WI38 (cell line): ENCODE results near the gene CNTRL.
A peak's percentile ranks its signal among the peaks of the same experiment; 100 is the strongest.

ENCODE experiments used
- H3K4me3 ChIP-seq: 2 replicates; pipeline ENCODE4 v1.5.1; 2011; ENCODE audit warnings: low read depth, mild to moderate bottlenecking, control low read depth, low read length
- TF ChIP-seq, protein P1 (sequence below): IDR thresholded peaks from 2 replicates; pipeline ENCODE4 v1.5.1; 2012; ENCODE audit warnings: low read depth, mild to moderate bottlenecking, control low read depth, low read length

Gene CNTRL

DNA sequence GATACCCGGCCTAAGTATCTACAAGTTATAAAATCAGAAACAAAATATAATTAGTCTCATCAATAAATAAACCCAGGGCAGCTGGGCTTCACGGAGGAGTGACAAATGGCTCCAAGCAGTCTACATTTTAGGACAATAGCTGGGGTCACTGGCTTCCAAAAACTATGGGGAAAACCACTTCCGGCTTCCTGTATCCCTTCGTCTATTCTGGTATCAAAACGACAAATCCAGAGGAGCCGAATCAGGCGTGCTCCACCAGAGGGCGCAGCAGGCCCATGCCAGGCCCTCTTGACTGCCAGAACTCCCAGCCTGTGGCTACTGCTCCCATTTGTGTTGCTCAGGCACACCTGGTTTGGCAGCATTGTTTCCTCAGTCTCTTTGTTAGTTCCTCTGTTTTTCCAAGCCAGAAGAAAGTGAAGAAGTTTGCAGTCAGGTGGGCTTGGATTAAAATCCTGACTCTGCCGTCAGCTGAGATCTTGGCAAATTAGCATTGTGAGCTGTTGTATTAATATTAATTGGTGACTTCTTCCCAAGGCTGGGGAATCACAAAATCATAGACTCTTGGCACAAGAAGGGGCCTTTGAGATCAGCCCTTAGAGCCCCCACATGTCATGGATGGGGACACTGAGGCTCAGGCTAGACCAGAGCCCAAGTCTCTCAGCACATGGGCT lies 138.5 kb downstream of the CNTRL start:
- H3K4me3 ChIP-seq = no peak overlapping the region
- TF ChIP-seq, protein P1, sequence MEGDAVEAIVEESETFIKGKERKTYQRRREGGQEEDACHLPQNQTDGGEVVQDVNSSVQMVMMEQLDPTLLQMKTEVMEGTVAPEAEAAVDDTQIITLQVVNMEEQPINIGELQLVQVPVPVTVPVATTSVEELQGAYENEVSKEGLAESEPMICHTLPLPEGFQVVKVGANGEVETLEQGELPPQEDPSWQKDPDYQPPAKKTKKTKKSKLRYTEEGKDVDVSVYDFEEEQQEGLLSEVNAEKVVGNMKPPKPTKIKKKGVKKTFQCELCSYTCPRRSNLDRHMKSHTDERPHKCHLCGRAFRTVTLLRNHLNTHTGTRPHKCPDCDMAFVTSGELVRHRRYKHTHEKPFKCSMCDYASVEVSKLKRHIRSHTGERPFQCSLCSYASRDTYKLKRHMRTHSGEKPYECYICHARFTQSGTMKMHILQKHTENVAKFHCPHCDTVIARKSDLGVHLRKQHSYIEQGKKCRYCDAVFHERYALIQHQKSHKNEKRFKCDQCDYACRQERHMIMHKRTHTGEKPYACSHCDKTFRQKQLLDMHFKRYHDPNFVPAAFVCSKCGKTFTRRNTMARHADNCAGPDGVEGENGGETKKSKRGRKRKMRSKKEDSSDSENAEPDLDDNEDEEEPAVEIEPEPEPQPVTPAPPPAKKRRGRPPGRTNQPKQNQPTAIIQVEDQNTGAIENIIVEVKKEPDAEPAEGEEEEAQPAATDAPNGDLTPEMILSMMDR = peak; percentile 96

DNA sequence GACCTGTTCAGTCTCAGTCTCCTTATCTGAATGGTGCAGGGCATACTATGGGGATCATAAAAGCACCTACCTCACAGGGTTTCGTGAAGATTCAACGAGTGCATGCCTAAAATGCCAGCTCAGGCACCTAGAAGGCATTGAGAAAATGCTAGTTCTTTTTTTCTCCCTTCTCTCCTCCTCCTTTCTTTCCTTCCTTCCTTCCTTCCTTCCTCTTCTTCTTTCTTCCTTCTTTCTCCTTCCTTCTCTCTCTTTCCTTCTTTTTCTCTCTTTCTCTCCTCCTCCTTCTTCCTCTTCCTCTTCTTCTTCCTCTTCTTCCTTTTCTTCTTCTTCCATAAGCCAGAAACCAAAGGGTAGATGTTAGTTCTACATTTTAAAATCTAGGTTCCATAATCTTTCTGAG lies 139.2 kb downstream of the CNTRL start:
- TF ChIP-seq, protein P1 = no peak
- H3K4me3 ChIP-seq = no peak overlapping the region

GRCh38 chr9:121216271-121216805 lies 141.6 kb downstream of the CNTRL start:
- TF ChIP-seq, protein P1 = no peak

DNA sequence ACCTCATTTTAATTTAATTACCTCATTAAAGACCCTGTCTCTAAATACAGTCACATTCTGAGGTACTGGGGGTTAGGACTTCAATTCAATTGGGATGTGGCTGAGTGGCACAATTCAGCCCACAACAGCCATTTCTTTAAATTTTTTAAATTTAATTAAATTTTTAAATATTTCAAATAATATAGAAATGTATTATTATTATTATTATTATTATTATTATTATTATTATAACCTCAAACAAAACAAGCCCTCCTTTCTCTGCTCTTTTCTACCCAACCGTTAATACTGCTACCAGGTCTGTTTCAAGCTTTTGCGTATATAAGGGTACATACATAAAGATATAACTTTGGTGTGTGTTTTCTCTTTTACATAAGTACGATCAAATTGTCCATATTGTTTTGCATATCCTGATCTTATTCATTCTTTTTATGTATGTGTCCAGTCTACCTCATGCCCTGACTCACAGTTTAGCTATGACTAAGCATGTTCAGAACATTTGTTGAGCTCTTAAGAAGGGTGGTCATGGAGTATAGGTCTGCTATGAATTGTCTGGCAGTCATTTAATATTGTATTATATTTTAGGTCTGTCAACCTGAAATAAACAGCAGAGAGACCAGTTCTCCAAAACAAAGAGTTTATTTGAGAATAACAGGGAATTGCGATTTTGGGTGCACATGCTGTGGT lies 143.0 kb downstream of the CNTRL start:
- TF ChIP-seq, protein P1 = no peak
- no peak overlapping the region for H3K4me3 ChIP-seq

More at GRCh38 chr9:121216271-121216805, 141.6 kb downstream of the CNTRL start:
- H3K4me3 ChIP-seq = no peak overlapping the region

GRCh38 chr9:121218357-121219027 lies 143.7 kb downstream of the CNTRL start:
- TF ChIP-seq, protein P1 = no peak
- no peak overlapping the region for H3K4me3 ChIP-seq

- no peak overlapping the region for H3K4me3 ChIP-seq
Observed at GRCh38 chr9:121219530-121219929, 144.8 kb downstream of the CNTRL start.

More at GRCh38 chr9:121219530-121219929, 144.8 kb downstream of the CNTRL start:
- TF ChIP-seq, protein P1 = no peak
